ENCODE data around the gene TCF4.

Gene TCF4

GRCh38 chr18:55420665-55421307, 167.2 kb downstream of the TCF4 start:
- Histone ChIP-seq H3K4me1 (ENCODE audit: control extremely low read depth in 1 of 4, control insufficient read depth in 4 of 4, insufficient read depth in 4 of 4, low read length in 3 of 4) (peaks cover 5 to 18% (median 9%) of the 10 kb centered on the region in 4 experiments), H3K27me3 (replicated peaks in 2 of 5; ENCODE audit: control insufficient read depth in 4 of 5, insufficient read depth in 5 of 5, low read length in 4 of 5) (no peaks in the 10 kb centered on the region), H3K4me3 (ENCODE audit: control insufficient read depth in 1 of 7, extremely low read depth in 1 of 7, insufficient read depth in 4 of 7, low read depth in 2 of 7, low read length in 6 of 7) (peak overlapping the region in 4 of 7 experiments; percentile 4 to 73 (median 36)), H3K9me3 (ENCODE audit: control extremely low read depth in 1 of 5, control insufficient read depth in 4 of 5, insufficient read depth in 2 of 5, low read depth in 1 of 5, low read length in 4 of 5) (no peaks in the 10 kb centered on the region), H3K36me3 (ENCODE audit: control insufficient read depth in 4 of 4, insufficient read depth in 4 of 4, low read length in 3 of 4) (no peaks in the 10 kb centered on the region), H3K27ac (ENCODE audit: insufficient read depth in 1 of 2, low read depth in 1 of 2, low read length in 2 of 2, poor library complexity in 1 of 2, severe bottlenecking in 2 of 2) (no peak overlapping the region)
- DNase-seq: peak; percentile 40 to 72 (median 70)
- POLR2A ChIA-PET: interaction anchor here (0.6 to 0.7 kb wide), 2 partner anchors 16 to 118 kb away, joined by 3 read pairs; no protein-coding TSS in a partner anchor
- 0% methylated on average over 1 of the region's 6 CpGs for WGBS (ENCODE audit: insufficient coverage)
- CTCF ChIA-PET: no interaction called here

GRCh38 chr18:55419947-55420664, 167.9 kb downstream of the TCF4 start:
- Histone ChIP-seq H3K9me3 (ENCODE audit: control extremely low read depth in 1 of 5, control insufficient read depth in 4 of 5, insufficient read depth in 2 of 5, low read depth in 1 of 5, low read length in 4 of 5) (no peaks in the 10 kb centered on the region), H3K27me3 (replicated peaks in 2 of 5; ENCODE audit: control insufficient read depth in 4 of 5, insufficient read depth in 5 of 5, low read length in 4 of 5) (no peaks in the 10 kb centered on the region), H3K4me1 (ENCODE audit: control extremely low read depth in 1 of 4, control insufficient read depth in 4 of 4, insufficient read depth in 4 of 4, low read length in 3 of 4) (peaks cover 5 to 18% (median 10%) of the 10 kb centered on the region in 4 experiments), H3K27ac (ENCODE audit: insufficient read depth in 1 of 2, low read depth in 1 of 2, low read length in 2 of 2, poor library complexity in 1 of 2, severe bottlenecking in 2 of 2) (no peak overlapping the region), H3K4me3 (ENCODE audit: control insufficient read depth in 1 of 7, extremely low read depth in 1 of 7, insufficient read depth in 4 of 7, low read depth in 2 of 7, low read length in 6 of 7) (peak overlapping the region in 5 of 7 experiments; percentile 4 to 73 (median 43)), H3K36me3 (ENCODE audit: control insufficient read depth in 4 of 4, insufficient read depth in 4 of 4, low read length in 3 of 4) (no peaks in the 10 kb centered on the region)
- no peak for DNase-seq
- WGBS (ENCODE audit: insufficient coverage): 68% methylated on average over 3 of the region's 7 CpGs
- ChIA-PET CTCF (no interaction called here), POLR2A (interaction anchor here (0.7 kb wide), 1 partner anchor 17 kb away, joined by 3 read pairs; no protein-coding TSS in a partner anchor)

GRCh38 chr18:55419132-55419946, 168.7 kb downstream of the TCF4 start:
- Histone ChIP-seq H3K9me3 (ENCODE audit: control extremely low read depth in 1 of 5, control insufficient read depth in 4 of 5, insufficient read depth in 2 of 5, low read depth in 1 of 5, low read length in 4 of 5) (no peaks in the 10 kb centered on the region), H3K27me3 (replicated peaks in 2 of 5; ENCODE audit: control insufficient read depth in 4 of 5, insufficient read depth in 5 of 5, low read length in 4 of 5) (no peaks in the 10 kb centered on the region), H3K4me1 (ENCODE audit: control extremely low read depth in 1 of 4, control insufficient read depth in 4 of 4, insufficient read depth in 4 of 4, low read length in 3 of 4) (peaks cover 5 to 18% (median 10%) of the 10 kb centered on the region in 4 experiments), H3K27ac (ENCODE audit: insufficient read depth in 1 of 2, low read depth in 1 of 2, low read length in 2 of 2, poor library complexity in 1 of 2, severe bottlenecking in 2 of 2) (no peak overlapping the region), H3K4me3 (ENCODE audit: control insufficient read depth in 1 of 7, extremely low read depth in 1 of 7, insufficient read depth in 4 of 7, low read depth in 2 of 7, low read length in 6 of 7) (no peak overlapping the region), H3K36me3 (ENCODE audit: control insufficient read depth in 4 of 4, insufficient read depth in 4 of 4, low read length in 3 of 4) (no peaks in the 10 kb centered on the region)
- ChIA-PET POLR2A (no interaction called here), CTCF (interaction anchor here (0.8 kb wide), 1 partner anchor 10 kb away, joined by 3 read pairs; no protein-coding TSS in a partner anchor)
- WGBS (ENCODE audit: insufficient coverage): 96% methylated on average over 3 of the region's 5 CpGs
- no peak for DNase-seq

GRCh38 chr18:55418439-55418838, 169.6 kb downstream of the TCF4 start:
- no peak overlapping the region for H3K4me3 ChIP-seq (ENCODE audit: control insufficient read depth in 1 of 7, extremely low read depth in 1 of 7, insufficient read depth in 4 of 7, low read depth in 2 of 7, low read length in 6 of 7)
- no peaks in the 10 kb centered on the region for H3K27me3 ChIP-seq (replicated peaks in 2 of 5; ENCODE audit: control insufficient read depth in 4 of 5, insufficient read depth in 5 of 5, low read length in 4 of 5)
- CTCF ChIA-PET: interaction anchor here (0.8 to 1.1 kb wide), 2 partner anchors 9 to 78 kb away, joined by 3 read pairs; no protein-coding TSS in a partner anchor
- H3K4me1 ChIP-seq (ENCODE audit: control extremely low read depth in 1 of 4, control insufficient read depth in 4 of 4, insufficient read depth in 4 of 4, low read length in 3 of 4): peaks cover 5 to 18% (median 10%) of the 10 kb centered on the region in 4 experiments
- DNase-seq: peak in 1 of 3 donors; percentile 23
- H3K27ac ChIP-seq (ENCODE audit: insufficient read depth in 1 of 2, low read depth in 1 of 2, low read length in 2 of 2, poor library complexity in 1 of 2, severe bottlenecking in 2 of 2): no peak overlapping the region
- no peaks in the 10 kb centered on the region for H3K9me3 ChIP-seq (ENCODE audit: control extremely low read depth in 1 of 5, control insufficient read depth in 4 of 5, insufficient read depth in 2 of 5, low read depth in 1 of 5, low read length in 4 of 5)
- no peaks in the 10 kb centered on the region for H3K36me3 ChIP-seq (ENCODE audit: control insufficient read depth in 4 of 4, insufficient read depth in 4 of 4, low read length in 3 of 4)
- POLR2A ChIA-PET: interaction anchor here (0.6 kb wide), 1 partner anchor 75 kb away, joined by 5 read pairs; no protein-coding TSS in a partner anchor

- ChIA-PET CTCF (interaction anchor here (1.0 to 2.5 kb wide), 12 partner anchors 8 to 1159 kb away, joined by 3 to 17 read pairs (median 4); no protein-coding TSS in a partner anchor), POLR2A (no interaction called here)
- Histone ChIP-seq H3K9me3 (ENCODE audit: control extremely low read depth in 1 of 5, control insufficient read depth in 4 of 5, insufficient read depth in 2 of 5, low read depth in 1 of 5, low read length in 4 of 5) (no peaks in the 10 kb centered on the region), H3K4me3 (ENCODE audit: control insufficient read depth in 1 of 7, extremely low read depth in 1 of 7, insufficient read depth in 4 of 7, low read depth in 2 of 7, low read length in 6 of 7) (no peak overlapping the region), H3K36me3 (ENCODE audit: control insufficient read depth in 4 of 4, insufficient read depth in 4 of 4, low read length in 3 of 4) (no peaks in the 10 kb centered on the region), H3K27ac (ENCODE audit: insufficient read depth in 1 of 2, low read depth in 1 of 2, low read length in 2 of 2, poor library complexity in 1 of 2, severe bottlenecking in 2 of 2) (no peak overlapping the region), H3K27me3 (replicated peaks in 2 of 5; ENCODE audit: control insufficient read depth in 4 of 5, insufficient read depth in 5 of 5, low read length in 4 of 5) (no peaks in the 10 kb centered on the region), H3K4me1 (ENCODE audit: control extremely low read depth in 1 of 4, control insufficient read depth in 4 of 4, insufficient read depth in 4 of 4, low read length in 3 of 4) (peaks cover 5 to 21% (median 12%) of the 10 kb centered on the region in 4 experiments)
- 100% methylated on average over 2 of the region's 6 CpGs for WGBS (ENCODE audit: insufficient coverage)
- DNase-seq: no peak
Measured at GRCh38 chr18:55416791-55417190, 171.2 kb downstream of the TCF4 start.

- CTCF ChIA-PET: interaction anchor here (0.7 to 2.5 kb wide), 32 partner anchors 9 to 1161 kb away, joined by 3 to 17 read pairs (median 3); no protein-coding TSS in a partner anchor
- H3K27ac ChIP-seq (ENCODE audit: insufficient read depth in 1 of 2, low read depth in 1 of 2, low read length in 2 of 2, poor library complexity in 1 of 2, severe bottlenecking in 2 of 2): no peak overlapping the region
Measured at GRCh38 chr18:55415258-55415871, 172.6 kb downstream of the TCF4 start.

More at GRCh38 chr18:55415258-55415871, 172.6 kb downstream of the TCF4 start:
- no peaks in the 10 kb centered on the region for H3K36me3 ChIP-seq (ENCODE audit: control insufficient read depth in 4 of 4, insufficient read depth in 4 of 4, low read length in 3 of 4)
- WGBS (ENCODE audit: insufficient coverage): no CpG with 5 or more reads among the region's 6 CpGs
- H3K9me3 ChIP-seq (ENCODE audit: control extremely low read depth in 1 of 5, control insufficient read depth in 4 of 5, insufficient read depth in 2 of 5, low read depth in 1 of 5, low read length in 4 of 5): no peaks in the 10 kb centered on the region
- no peak overlapping the region for H3K4me3 ChIP-seq (ENCODE audit: control insufficient read depth in 1 of 7, extremely low read depth in 1 of 7, insufficient read depth in 4 of 7, low read depth in 2 of 7, low read length in 6 of 7)
- POLR2A ChIA-PET: no interaction called here
- DNase-seq: peak; percentile 90 to 93 (median 90)
- H3K27me3 ChIP-seq (replicated peaks in 2 of 5; ENCODE audit: control insufficient read depth in 4 of 5, insufficient read depth in 5 of 5, low read length in 4 of 5): no peaks in the 10 kb centered on the region
- peaks cover 2 to 10% (median 4%) of the 10 kb centered on the region in 4 experiments for H3K4me1 ChIP-seq (ENCODE audit: control extremely low read depth in 1 of 4, control insufficient read depth in 4 of 4, insufficient read depth in 4 of 4, low read length in 3 of 4)
